Islet of Langerhans (tissue), 1 donor: ENCODE data around the gene CRADD.

Experiments used
- FAIRE-seq: peaks from one replicate; lab custom pipeline; 2011; peaks lifted over from hg19 to GRCh38; lab: Jason Lieb, UNC

CRADD gene

DNA sequence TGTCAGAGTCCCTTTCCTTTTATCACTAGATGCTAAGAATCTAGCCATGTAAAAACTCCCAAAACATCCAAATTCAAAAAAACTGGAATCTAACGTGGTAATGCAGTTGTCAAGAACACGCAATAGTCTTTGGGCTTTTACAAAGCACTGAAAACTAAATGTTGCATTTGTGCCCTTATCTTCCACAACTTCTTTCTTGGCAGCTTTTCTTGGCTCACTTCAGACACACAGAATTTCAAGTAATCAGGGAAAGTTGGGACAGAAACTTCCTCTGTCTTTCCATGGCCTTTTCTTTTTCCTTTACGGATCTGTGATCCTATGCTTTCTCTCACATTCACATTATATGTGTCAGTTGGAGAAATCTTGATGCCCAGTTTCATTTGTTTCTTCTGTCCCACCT lies 136.0 kb downstream of the CRADD start:
- no peak for FAIRE-seq

DNA sequence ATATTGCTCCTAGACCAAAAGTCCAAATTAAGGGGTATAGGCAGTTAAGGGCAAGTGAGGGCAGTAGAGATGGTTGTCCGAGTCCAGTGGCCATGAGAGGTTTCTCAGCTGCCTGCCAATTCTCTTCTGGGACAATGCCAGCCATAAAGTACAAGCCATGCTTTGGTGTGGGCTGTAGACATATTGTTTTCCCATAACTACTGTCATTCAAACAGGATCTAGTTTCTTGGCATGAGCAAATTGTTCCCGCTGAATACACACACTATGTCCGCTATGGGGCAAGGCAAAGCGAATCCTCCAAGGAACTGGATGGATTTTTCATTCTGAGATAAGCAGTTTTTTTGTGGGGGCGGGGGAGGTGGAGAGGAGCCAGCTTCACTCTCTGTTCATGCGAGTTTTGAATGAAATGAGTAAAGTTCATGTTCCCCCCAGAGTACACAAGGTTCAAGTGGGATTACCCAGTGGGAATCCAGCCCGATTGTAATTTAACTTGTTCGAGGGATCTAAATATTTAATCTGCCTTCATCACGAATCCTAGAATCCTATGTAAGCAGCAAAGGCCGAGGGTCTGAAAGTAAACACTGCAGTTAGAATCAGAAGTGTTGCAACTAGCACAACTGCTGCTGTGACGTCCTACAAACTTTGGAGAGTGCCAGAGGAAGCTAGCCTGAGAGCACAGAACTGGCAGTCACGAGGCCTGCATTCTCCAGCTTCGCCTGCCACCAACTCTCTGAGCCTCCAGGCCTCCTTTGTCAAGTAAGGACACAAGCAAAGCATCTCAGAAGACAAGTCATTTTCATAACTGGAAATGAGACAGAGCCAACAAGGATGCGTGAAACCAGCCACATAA lies 137.0 kb downstream of the CRADD start:
- FAIRE-seq, result no peak

DNA sequence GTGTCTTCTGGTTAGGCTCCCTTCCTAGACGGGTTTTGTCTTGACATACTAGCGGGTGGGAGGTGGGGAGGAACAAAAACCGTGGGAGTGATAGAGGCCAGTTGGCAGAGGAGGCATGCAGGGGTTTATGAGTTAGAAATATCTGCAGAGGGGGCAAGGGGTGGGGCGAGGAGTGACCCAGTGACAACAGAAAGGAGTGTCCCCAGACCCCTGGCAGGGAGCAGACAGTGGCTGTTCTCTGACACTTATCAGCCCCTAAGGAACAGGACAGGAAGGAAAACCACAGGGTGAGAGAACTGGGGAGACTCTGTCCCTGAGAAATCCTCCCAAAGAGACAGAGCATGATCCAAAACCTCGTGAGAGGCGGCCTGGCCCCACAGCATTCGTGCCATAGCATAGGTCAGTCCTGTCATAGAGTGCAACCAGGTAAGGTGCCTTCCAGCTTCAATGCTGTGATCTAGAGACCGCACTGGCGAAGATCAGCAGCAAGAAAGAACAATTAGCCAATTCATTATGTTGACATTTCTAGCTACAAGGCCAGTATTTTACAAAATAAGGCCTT lies 141.4 kb downstream of the CRADD start:
- no peak for FAIRE-seq

DNA sequence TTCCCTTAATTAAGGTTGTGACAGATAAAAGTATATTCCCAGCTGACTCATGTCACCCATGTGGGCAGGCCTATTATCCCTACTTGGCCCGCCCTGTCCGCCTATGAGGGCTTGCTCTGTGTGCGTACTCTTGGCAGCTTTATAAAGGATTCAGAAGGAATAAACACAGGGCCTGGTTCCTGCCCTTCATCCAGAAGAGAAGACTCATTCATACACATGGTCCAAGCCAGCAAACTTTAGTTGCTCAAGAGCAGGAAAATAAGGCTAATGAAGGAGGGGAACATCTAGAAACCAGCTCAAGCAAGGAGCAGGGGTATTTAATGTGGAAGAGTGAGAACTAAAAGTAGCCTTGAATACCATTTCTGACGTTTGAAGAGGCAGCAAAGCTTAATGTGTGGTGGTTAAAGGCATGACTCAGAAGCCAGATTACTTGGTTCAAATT lies 141.9 kb downstream of the CRADD start:
- peak; percentile 5 for FAIRE-seq

DNA sequence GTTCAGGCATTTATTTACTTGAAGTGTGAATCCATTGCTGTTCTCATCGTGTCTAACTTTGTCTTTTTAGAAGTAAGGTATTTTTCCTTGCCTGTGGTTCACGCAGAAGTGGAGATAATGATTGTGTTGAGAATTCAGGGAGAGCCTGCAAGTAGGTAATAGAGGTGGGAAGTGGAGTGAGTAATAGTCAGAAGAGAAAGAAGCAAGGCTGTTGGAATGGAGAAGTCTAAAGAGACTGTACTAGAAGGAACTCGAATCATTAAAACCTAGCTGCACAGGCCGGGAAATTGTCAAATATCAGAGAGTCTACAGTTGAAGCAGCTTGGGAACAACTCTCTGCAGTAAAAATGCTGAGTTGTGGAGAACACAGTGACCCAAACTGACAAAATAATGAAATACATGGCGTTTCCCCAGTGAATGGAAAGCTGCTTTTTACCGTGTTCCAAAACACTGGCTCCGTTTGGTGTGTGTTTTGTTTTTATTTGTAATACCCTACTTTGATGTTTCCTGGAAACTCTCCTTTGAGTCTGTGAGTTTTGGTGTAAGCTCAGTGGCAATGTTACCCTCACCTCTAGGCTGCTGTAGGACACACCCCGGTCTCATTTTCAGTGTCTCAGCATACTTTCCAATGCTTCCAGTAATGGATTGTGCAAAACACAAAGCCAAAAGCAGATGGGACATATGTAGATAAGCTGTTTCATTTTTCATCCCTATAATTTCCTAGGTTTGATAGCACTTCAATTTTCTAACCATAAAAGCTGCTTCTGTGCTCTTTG lies 146.6 kb downstream of the CRADD start:
- no peak for FAIRE-seq

DNA sequence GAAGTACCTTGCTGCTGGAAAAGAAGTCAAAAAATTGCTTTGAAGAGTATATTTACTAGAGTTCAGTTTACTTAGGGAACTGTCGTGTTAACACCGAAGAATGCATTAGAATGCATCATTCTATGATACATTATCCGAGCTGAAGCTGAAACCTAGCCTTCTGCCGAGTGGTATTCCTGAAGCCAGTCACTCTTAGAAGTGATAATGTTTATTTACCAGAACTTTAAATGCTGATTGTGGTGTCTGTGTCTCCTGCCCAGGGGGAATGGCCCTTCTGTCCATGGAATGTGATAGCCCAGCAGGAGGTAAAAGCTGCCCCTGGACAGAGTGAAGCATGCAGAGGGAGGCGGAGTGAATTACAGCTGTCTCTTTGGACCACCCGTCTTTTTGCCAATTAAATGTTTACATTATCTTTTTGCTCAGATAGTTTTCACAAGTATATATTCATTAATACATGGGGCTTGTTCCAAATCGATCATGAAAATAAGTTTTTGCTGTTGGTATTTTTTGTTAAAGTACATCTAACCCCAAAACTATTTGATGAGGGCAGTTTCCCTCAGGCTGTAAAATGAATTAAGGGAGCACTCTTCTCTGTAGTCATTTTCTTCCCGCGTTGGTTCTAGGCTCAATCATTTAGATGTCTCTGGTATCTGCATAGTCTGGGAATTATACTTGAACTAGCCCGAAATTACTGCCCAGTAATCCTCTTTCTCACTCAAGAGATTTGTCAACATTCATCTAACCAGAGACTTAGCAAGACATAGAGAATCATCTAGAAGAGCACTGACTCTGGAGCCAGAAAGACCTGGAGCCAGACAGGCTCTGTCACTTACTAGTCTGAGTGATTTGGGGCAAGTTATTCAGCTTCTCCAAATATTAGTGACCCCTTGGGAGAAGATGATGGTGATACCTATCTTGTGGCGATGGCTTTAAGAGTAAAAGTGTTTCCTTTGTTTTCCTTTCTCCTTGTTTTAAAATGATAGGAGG lies 147.6 kb downstream of the CRADD start:
- peak; percentile 65 for FAIRE-seq

DNA sequence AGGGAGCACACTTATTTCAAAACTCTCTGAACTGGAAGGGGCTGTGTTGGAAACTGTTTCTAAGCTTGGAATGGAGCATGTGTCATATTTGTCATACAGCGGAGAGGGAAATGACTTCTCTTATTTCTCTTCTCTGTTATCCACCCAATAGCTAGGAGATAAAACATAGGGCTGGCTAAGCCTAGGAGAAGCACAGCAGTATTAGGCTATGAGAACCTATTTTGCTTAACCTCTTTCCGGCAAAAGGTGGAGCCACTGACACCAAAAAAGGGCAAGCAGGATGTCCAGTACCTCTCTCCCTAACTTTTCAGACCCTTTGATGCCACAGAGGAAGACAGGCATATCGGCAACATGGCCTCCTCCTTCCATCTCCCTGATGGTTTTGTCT lies 148.3 kb downstream of the CRADD start:
- FAIRE-seq, result no peak

DNA sequence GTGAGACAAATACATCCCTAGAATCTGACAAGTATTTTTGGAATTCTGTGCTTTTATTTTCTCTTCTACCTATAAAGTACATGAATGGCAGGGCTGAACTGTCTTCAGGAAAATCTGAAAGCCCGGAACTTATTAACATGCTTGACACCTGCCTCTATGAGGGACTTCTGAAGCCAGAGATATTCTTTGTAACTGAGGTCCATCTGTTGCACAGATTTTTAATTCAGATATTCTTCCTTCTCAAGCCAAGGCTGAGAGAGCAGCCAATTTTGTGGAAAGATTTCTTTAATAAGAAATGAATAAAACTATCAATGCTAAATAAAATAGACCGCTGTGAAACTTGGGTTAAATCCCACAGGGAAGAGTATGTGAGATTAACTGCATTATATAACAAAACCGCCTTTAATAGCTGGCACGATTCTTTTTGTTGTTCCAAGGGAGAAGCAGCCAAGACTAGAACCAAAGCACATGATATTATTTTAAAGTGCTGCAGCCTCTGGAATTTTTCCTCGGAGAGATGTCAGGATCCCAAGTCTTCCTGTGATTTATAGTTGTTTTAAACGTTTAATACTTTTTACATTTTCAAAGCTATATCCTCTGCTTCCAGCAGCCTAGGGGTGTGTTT lies 148.9 kb downstream of the CRADD start:
- FAIRE-seq, result no peak

DNA sequence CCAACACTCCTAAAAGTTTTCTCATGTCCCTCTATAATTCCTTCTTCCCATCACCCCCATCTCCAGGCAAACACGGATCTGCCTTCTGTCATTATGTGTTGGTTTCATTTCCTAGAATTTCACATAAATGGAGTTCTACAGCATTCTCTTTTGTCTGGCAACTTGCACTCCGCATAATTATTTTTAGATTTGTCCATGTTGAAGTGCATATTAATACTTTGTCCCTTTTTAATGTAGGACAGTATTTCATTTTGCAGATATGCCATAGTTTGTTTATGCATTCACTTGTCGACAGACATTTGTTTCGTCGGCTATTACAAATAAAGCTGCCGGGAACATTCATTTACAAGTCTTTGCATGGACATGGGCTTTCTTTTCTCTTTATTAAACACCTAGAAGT lies 150.0 kb downstream of the CRADD start:
- no peak for FAIRE-seq

DNA sequence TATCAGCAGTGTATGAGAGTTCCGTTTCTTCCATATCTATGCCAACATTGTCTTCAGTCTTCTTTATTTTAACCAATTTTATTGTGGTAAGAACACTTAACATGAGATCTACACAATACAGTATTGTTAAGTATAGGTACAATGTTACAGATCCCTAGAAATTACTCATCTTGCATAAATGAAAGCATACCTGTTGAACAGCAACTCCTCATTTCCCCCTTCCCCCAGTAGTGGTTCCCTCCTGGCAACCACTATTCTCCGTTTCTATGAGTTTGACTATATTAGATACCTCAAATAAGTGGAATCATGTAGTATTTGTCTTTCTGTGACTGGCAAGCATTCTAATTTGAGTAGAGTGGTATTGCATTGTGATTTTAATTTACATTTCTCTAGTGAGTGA lies 150.5 kb downstream of the CRADD start:
- FAIRE-seq, result no peak

DNA sequence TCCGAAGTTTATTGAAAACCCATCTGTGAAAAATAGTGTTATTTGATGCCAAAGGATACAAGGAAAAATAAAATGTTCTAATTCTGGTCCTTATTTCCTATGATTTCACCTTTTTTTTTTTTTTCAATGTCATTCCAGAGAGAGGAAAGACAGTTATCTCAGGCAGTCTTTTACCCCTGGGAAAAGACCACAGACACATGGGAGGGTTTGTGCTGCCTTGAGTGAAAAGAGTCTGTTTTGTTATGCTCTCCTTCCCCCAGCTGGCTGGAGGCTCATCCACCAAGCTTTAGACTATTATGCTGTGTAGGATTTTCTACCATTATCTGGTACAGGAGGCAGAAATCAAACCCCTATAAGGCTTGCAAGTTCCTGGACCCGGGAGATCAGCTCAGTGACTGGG lies 151.8 kb downstream of the CRADD start:
- no peak for FAIRE-seq

DNA sequence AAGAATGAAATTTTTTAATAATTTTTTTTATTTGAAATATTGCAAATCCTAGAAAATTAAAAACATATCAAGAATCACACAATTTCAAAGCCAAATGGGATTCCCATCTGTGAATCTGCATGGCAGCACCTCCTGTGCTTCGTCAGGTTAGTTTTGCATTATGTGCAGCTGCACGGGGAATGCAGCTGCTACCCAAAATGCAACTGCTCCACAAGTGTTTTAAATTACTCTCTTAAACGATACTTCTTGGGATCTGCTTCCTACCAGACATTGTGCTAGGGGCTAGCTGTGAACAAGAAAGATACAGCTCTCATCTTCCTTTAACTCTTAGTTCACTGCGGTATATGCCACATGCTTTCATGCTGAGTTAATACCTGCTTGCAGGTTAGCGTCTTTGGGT lies 154.2 kb downstream of the CRADD start:
- FAIRE-seq, result no peak

DNA sequence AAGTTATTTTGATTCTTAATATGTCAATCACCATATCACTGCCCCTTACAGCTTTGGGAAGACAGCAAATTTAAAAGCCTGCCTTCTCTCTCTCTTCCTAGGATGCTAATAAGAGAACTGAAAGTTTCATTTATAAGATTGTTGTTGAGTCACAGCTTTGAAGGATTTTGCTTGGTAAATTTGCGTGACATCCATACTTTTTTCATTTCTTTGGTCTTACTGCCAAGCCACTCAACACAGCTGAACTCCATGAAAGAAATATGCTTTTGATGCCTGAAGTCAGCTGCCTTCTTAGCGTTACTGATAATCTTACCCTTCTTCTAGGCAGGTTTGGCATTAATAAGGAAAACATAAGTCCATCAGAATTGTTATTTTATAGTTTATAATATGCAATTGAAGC lies 155.0 kb downstream of the CRADD start:
- FAIRE-seq, result no peak

DNA sequence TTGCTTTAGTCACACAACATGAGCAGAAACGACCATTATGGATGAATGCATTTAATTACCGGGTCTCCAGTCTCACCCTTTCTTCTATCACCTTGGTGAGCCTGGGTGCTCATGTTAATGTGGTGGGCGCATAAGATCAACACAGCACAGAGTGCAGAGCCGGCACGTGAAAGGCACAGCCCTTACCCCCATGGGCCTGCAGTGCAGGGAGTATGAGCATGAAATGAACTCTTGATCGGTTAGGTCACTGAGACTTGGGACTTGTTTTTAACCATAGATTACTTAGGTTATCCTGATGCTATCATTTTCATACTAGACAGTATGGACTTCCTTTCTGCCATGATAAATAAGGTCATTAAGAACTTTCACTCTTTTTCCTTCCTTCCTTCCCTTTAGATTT lies 156.8 kb downstream of the CRADD start:
- FAIRE-seq, result no peak

DNA sequence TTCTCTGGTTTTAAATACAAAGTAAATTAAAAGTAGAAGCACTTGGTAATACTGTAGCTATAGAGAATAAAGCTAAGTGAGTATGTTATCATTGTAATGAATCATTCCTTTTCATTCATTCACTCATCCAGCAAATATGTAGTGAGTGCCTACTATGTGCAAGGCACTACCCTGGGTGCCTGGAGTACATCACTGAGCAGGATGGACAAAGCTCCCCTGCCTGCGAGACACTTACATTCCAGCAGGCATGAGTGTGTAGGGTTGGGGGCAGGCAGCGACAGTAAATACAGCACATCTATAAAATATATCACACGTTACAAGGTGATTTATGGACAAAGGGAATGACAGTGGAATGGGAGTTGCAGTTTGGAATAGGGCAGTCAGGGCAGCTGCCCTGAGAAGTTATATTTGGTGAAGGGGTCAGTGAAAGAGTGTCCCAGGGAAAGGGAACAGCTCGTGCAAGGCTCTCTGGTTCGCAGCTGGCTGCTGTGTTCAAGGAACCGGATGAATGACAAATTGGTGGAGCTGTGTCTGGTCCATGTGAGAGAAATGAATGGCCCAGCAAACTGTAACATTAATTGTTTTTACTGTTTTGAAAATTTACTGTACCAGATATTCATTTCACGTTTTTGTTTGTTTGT lies 159.6 kb downstream of the CRADD start:
- no peak for FAIRE-seq

DNA sequence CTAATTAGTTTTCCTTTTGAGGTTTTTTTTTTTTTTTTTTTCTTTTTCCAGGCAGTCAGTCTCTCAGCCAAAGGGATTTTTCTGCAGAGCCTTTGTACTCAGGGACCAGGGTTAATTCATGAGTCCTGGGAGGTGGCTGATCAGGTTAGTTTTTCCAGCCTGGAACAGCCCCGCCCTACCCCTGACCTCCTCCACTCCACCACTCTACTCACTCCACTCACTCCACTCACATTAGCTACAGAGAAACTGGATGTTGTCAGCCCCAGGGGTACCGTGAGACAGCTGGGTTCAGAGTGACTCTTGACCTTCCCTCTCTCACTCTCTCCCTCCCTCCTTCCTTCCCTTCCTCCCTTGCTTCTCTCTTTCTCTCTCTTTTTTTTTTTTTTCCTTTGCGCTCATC lies 161.0 kb downstream of the CRADD start:
- FAIRE-seq, result no peak

DNA sequence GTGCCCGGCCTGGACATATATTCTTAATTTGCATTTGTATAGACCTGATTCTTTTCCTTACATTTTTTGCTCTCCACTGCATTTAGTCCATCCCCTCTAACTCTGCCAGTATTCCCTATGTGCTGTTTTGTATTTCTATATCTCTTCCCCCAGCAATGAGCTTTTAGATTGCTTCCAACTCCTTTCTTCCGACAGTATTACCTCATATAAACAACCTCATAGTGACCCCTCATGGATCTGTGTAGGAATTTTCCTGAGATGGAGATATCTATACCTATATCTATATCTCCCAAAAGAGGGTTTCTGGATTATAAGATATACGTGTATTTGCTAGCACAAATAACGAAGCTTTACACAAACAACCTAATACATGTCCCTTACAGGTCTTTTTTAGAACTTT lies 161.9 kb downstream of the CRADD start:
- no peak for FAIRE-seq

DNA sequence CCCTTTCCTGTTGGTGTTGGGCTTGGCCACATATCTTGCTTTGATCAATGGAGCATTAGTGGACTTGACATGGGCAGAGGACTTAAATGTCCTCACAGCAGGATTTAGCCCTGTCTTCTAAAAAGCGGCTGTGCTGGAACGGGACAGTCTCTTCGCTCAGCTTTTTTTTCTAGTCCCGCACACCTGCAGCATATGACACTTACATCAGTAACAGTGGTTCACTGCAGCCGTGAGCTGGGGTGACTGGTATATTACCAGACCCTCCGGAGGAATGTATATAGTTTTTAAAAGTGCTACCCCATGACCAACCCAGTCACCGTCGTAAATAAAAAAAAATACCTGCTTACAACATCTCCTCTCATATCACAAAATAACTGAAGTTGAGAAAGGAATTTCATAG lies 164.5 kb downstream of the CRADD start:
- no peak for FAIRE-seq

DNA sequence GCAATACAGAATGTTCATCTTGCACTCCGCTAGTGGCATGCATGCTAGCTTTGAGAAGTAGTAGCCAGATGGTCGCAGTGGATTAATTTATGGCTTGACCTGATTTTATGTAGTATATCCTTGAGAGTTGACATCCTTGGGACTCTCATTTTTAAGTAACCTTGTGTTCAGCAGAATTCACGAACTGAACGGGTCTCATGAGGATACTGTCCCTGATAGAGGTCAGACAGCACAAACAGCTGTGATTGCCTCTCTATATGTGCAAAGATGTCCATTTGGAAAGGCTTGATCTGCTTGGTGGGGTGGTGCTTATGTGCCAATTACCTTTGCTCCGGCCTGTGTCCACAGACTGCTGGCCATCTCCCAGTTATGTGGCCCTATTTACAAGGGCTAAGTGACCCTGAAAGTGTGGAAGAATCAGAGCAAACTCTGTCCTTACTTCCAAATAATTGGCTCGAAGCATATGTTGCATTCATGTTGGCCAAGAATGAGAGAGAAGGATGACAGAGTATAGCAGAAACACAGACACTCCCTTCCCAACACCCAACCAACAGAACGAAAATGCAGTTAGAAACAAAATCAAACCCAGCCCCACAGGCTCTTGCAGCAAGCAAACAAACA lies 167.1 kb downstream of the CRADD start:
- no peak for FAIRE-seq

DNA sequence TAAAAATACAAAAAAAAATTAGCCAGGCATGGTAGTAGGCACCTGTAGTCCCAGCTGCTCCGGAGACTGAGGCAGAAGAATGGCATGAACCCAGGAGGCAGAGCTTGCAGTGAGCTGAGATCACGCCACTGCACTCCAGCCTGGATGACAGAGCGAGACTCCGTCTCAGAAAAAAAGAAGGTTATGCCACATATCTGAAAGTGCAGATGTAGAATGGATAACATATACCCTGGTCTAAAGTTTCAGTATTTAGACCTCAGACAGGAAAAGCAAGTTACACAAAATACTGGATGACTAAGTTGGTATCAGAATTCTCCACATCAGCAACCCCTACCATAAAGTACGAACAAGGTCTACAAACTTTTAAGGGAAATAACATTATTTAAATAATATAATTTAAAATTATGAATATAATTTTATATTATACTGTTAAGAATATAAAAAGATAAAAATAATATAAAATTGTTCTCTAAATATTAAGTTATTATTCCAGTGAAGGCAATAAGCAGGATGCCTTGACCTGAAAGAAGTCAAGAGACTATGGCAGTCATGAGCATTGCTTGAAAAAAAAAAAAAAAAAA lies 169.9 kb downstream of the CRADD start:
- no peak for FAIRE-seq
